HepG2 (cell line): ENCODE results near the gene SMPD3. TPM values are rescaled to one million over a fixed set of nuclear protein-coding genes. Genes with fewer than 3 reads are reported as not detected.

ENCODE experiments used
- ATAC-seq: fragments of 200-7000 bp; cut with Tn5 transposase; 3 replicates; pipeline ENCODE4 v1.9.1; 2020; ENCODE audit warnings: mild to moderate bottlenecking, moderate library complexity
- BruUV-seq: library from RNA; stranded (reverse); fragments of 400-500 nt; replicated peaks from 2 replicates; lab custom pipeline; 2021; lab: Mats Ljungman, UMichigan
- CTCF ChIA-PET: fragments of 300-600 bp; formaldehyde crosslinking; extraction: SDS; loops from one replicate; lab custom pipeline; 2021; ENCODE audit warnings: low total read pairs, inconsistent platforms, low intra/inter-chr PET ratio; lab: Yijun Ruan, JAX
- POLR2A ChIA-PET: fragments of 350-600 bp; sonication (Branson Sonifier 250); formaldehyde crosslinking; loops from one replicate; lab custom pipeline; 2020; ENCODE audit warnings: antibody characterized with exemption, inconsistent platforms; lab: Yijun Ruan, JAX
- DNase-seq: peaks from one replicate; pipeline ENCODE4 v3.0.0-alpha.2; 2015; ENCODE audit warnings: low spot score
- FAIRE-seq: peaks from 3 replicates; lab custom pipeline; 2011; peaks lifted over from hg19 to GRCh38; lab: Jason Lieb, UNC
- H2AFZ ChIP-seq: one replicate; pipeline ENCODE4 v1.6.1; 2011; ENCODE audit warnings: low read length, inconsistent platforms
- H3K27ac ChIP-seq: fragments of 300-600 bp; 3 replicates; pipeline ENCODE4 v1.8.0; 2011; ENCODE audit warnings: mixed run types, mild to moderate bottlenecking, mixed read lengths, low read length, inconsistent platforms; ENCODE audit not compliant: insufficient read depth; ENCODE audit errors: extremely low read length
- H3K27me3 ChIP-seq, 2 experiments: fragments of 200-600 bp in 1 of 2; 2 replicates in 1 of 2; 3 replicates in 1 of 2; pipeline versions ENCODE4 v1.6.0 to v1.8.0; 2011; ENCODE audit warnings: low read length in 2 of 2, mild to moderate bottlenecking in 2 of 2, moderate library complexity in 2 of 2, inconsistent platforms in 1 of 2; ENCODE audit not compliant: insufficient read depth in 2 of 2, control insufficient read depth in 1 of 2
- H3K36me3 ChIP-seq, 2 experiments: fragments of 200-600 bp in 1 of 2; replicated peaks in 1 of 2; 2 replicates in 1 of 2; 3 replicates in 1 of 2; pipeline versions ENCODE4 v1.5.1 to v1.8.0; 2011; ENCODE audit warnings: low read length in 2 of 2, inconsistent platforms in 1 of 2; ENCODE audit not compliant: insufficient read depth in 2 of 2, control insufficient read depth in 1 of 2
- H3K4me1 ChIP-seq: 2 replicates; pipeline ENCODE4 v1.5.1; 2012; ENCODE audit warnings: low read length, inconsistent platforms; ENCODE audit not compliant: insufficient read depth
- H3K4me2 ChIP-seq: 2 replicates; pipeline ENCODE4 v1.6.0; 2011; ENCODE audit warnings: low read depth, low read length, inconsistent platforms
- H3K4me3 ChIP-seq, 3 experiments: fragments of 200-600 bp in 1 of 3; sonication (generic), shearing (Covaris generic) in 1 of 3; replicated peaks in 1 of 3; 2 replicates each; pipeline ENCODE4 v1.5.1; 2011 to 2016; ENCODE audit warnings: low read length in 3 of 3, inconsistent platforms in 2 of 3, low read depth in 2 of 3, mild to moderate bottlenecking in 2 of 3, control low read depth in 1 of 3, mixed read lengths in 1 of 3; ENCODE audit not compliant: insufficient read depth in 1 of 3
- H3K79me2 ChIP-seq: one replicate; pipeline ENCODE4 v1.6.1; 2011; ENCODE audit warnings: low read length, inconsistent platforms; ENCODE audit not compliant: insufficient read depth
- H3K9ac ChIP-seq: 2 replicates; pipeline ENCODE4 v1.6.0; 2011; ENCODE audit warnings: mild to moderate bottlenecking, low read depth, low read length, inconsistent platforms; ENCODE audit not compliant: insufficient read depth
- H3K9me3 ChIP-seq: 2 replicates; pipeline ENCODE4 v1.5.1; 2012; ENCODE audit warnings: mild to moderate bottlenecking, low read length
- H4K20me1 ChIP-seq: 2 replicates; pipeline ENCODE4 v1.6.0; 2011; ENCODE audit warnings: inconsistent platforms, mild to moderate bottlenecking, low read length, moderate library complexity; ENCODE audit not compliant: insufficient read depth
- RBFOX2 ChIP-seq: fragments of 200-400 bp; formaldehyde crosslinking; IDR thresholded peaks from 2 replicates; pipeline ENCODE4 v1.6.1; 2017; ENCODE audit warnings: low read depth, mild to moderate bottlenecking, low read length
- WGBS: methylation state at CpG from one replicate; pipeline ENCODE4 v1.1.6; 2017; ENCODE audit warnings: low lambda C conversion rate; 5-methylcytosine and 5-hydroxymethylcytosine counted together
- in situ Hi-C: cut with HindIII; loops from 2 replicates; pipeline ENCODE4 v1.10.0; 2017; ENCODE audit warnings: low pct_unique_long_range_greater_than_20kb; ENCODE audit not compliant: extremely low pct_ligation_motif_present
- intact Hi-C: fragments of 100-400 bp; cut with micrococcal nuclease; formaldehyde crosslinking; loops from one replicate; pipeline ENCODE4 v1.10.0; 2022; ENCODE audit not compliant: unreplicated experiment
- polyA plus RNA-seq, 8 experiments: library from polyadenylated mRNA; depleted of rRNA in 3 of 8; stranded (reverse) in 7 of 8; unstranded in 1 of 8; fragments of >200 nt; fragmentation: Illumina TruSeq in 4 of 8; extraction: Trizol in 4 of 8; gene quantifications; 2 replicates each; pipeline versions ENCODE4 v1.2.1 to v1.2.3, GENCODE V29; 2011 to 2016; ENCODE audit warnings: low read depth in 4 of 8, missing spikeins in 1 of 8, mixed read lengths in 1 of 8; ENCODE audit not compliant: insufficient read depth in 1 of 8
- total RNA-seq, 5 experiments: library from RNA; depleted of rRNA; stranded (reverse); fragments of >200 nt; fragmentation: Illumina TruSeq; extraction: Trizol; gene quantifications; 2 replicates each; pipeline ENCODE4 v1.2.3, GENCODE V29; 2016; ENCODE audit warnings: low read depth in 1 of 5
- TF ChIP-seq, protein P1 (sequence below): sonication (generic); formaldehyde crosslinking; IDR thresholded peaks from 2 replicates; pipeline ENCODE4 v1.5.0; 2020; ENCODE audit warnings: mild to moderate bottlenecking, missing genetic modification reagents, moderate library complexity
- TF ChIP-seq, protein P2 (sequence below): sonication (generic); formaldehyde crosslinking; IDR thresholded peaks from 2 replicates; pipeline ENCODE4 v1.9.0; 2022; ENCODE audit warnings: low read depth, missing genetic modification reagents

The SMPD3 gene
- total and polyA plus RNA-seq, 2 of the 13 experiments (the other 11 are each of a cell fraction or from before 2014, with no cell fraction given): 0.07 to 0.32 TPM

DNA sequence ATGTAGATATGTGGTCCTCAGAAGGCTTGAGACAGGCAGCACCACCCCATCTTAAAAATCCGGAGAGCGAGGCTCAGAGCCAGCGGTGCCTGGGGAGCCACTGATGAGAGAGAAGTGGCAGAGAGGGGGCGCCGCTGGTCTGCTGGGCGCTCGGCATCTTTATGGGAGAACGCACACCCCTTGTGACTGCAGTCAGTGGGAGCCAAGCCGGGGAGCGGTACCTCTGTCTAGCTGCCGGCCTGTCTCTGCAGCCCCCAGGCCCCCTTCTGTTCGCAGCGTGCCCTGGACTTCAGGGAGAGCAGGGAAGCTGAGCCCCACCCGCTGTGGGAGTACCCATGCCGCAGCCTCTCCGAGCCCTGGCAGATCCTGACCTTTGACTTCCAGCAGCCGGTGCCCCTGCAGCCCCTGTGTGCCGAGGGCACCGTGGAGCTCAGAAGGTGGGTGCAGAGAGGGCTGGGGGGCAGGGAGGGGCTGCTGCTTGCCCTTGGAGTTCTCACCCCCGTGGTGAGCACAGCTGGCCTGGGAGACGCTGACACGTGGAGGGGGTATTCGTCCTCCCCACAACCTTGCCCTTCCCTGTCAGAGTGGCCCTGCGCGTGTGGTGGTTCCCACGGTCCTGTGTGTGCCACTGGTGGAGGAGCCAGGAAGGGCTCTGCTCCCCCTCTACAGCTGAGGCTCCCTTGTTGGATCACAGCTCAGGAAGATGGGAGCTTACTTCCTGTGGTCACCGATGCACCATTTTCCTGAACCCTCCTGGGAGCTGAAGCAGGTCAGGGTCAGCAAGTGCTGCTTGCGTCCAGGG, 92.7 kb downstream of the SMPD3 start:
- Histone ChIP-seq H3K36me3 (peaks cover 44 to 80% of the 10 kb centered on the region in 2 experiments), H4K20me1 (no peaks in the 10 kb centered on the region; the same call in 1 of the 2 replicates), H3K4me1 (0 out of 2 replicates have a peak, but pooled peaks cover 5% of the 10 kb centered on the region), H3K9ac (no peak overlapping the region), H2AFZ (no peak overlapping the region), H3K27ac (no peak overlapping the region), H3K4me3 (no peak overlapping the region), H3K27me3 (no peaks in the 10 kb centered on the region), H3K4me2 (no peak overlapping the region), H3K9me3 (no peaks in the 10 kb centered on the region), H3K79me2 (no peaks in the 10 kb centered on the region)
- FAIRE-seq (no peak), DNase-seq (no peak), ATAC-seq (no peak)
- WGBS: 95% methylated on average over 6 of the region's 28 CpGs
- TF ChIP-seq, protein P1, sequence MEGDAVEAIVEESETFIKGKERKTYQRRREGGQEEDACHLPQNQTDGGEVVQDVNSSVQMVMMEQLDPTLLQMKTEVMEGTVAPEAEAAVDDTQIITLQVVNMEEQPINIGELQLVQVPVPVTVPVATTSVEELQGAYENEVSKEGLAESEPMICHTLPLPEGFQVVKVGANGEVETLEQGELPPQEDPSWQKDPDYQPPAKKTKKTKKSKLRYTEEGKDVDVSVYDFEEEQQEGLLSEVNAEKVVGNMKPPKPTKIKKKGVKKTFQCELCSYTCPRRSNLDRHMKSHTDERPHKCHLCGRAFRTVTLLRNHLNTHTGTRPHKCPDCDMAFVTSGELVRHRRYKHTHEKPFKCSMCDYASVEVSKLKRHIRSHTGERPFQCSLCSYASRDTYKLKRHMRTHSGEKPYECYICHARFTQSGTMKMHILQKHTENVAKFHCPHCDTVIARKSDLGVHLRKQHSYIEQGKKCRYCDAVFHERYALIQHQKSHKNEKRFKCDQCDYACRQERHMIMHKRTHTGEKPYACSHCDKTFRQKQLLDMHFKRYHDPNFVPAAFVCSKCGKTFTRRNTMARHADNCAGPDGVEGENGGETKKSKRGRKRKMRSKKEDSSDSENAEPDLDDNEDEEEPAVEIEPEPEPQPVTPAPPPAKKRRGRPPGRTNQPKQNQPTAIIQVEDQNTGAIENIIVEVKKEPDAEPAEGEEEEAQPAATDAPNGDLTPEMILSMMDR: peak; percentile 30
- 0 out of 2 replicates have a peak, but pooled peaks have one; percentile 13 for TF ChIP-seq RBFOX2
- TF ChIP-seq, protein P2, sequence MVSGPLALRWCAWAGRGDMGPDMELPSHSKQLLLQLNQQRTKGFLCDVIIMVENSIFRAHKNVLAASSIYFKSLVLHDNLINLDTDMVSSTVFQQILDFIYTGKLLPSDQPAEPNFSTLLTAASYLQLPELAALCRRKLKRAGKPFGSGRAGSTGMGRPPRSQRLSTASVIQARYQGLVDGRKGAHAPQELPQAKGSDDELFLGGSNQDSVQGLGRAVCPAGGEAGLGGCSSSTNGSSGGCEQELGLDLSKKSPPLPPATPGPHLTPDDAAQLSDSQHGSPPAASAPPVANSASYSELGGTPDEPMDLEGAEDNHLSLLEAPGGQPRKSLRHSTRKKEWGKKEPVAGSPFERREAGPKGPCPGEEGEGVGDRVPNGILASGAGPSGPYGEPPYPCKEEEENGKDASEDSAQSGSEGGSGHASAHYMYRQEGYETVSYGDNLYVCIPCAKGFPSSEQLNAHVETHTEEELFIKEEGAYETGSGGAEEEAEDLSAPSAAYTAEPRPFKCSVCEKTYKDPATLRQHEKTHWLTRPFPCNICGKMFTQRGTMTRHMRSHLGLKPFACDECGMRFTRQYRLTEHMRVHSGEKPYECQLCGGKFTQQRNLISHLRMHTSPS: no peak
- in situ Hi-C loops: no loop called here
- ChIA-PET POLR2A (no interaction called here), CTCF (no interaction called here)
- intact Hi-C loops: no loop called here
- no TSS peak for BruUV-seq
